COR-L47 (cell line): Measurements from ENCODE around the gene RAD9B.
A peak's percentile ranks its signal among the peaks of the same experiment; 100 is the strongest.
"Not testable (repeated sequence)": the region's sequence is repeated elsewhere in the genome, so short reads cannot be mapped to it uniquely, and the experiment has no call there.

Source experiments
- DNase-seq: peaks from one replicate; lab custom pipeline; 2025; lab: John Stamatoyannopoulos, UW

RAD9B gene

GRCh38 chr12:110501752-110502738 lies at the start of gene RAD9B, which contains the start of gene VPS29:
RAD9B (plus strand) TSS chr12:110502331; CDS start chr12:110502338, 7 bp downstream.
VPS29 (minus strand) TSS chr12:110502111; CDS start chr12:110502051, 60 bp downstream.
- DNase-seq = peak; percentile 98

GRCh38 chr12:110453569-110454296 lies 48.4 kb upstream of the RAD9B start:
- DNase-seq = no peak

GRCh38 chr12:110458756-110459155 lies 43.4 kb upstream of the RAD9B start:
- DNase-seq = no peak

GRCh38 chr12:110461189-110461588 lies 40.9 kb upstream of the RAD9B start:
- DNase-seq = not testable (repeated sequence)

- no peak for DNase-seq
Measured at GRCh38 chr12:110465024-110465423, 37.1 kb upstream of the RAD9B start.

- DNase-seq = not testable (repeated sequence)
Measured at GRCh38 chr12:110465765-110466164, 36.4 kb upstream of the RAD9B start.

GRCh38 chr12:110466791-110467190 lies 35.3 kb upstream of the RAD9B start:
- DNase-seq = no peak

GRCh38 chr12:110467847-110468213 lies 34.3 kb upstream of the RAD9B start:
- DNase-seq = no peak

- peak; percentile 98 for DNase-seq
Measured at GRCh38 chr12:110468214-110469048, 33.7 kb upstream of the RAD9B start, which contains the start of the genes FAM216A and GPN3. FAM216A (plus strand) TSS chr12:110468845; CDS start chr12:110468876, 31 bp downstream. GPN3 (minus strand) TSS chr12:110468257; CDS start chr12:110468203, 54 bp downstream.

GRCh38 chr12:110475426-110475825 lies 26.7 kb upstream of the RAD9B start:
- no peak for DNase-seq

- DNase-seq = no peak
Measured at GRCh38 chr12:110498984-110499706, 3.0 kb upstream of the RAD9B start.

- peak; percentile 51 for DNase-seq
Measured at GRCh38 chr12:110501399-110501751, 756 bp upstream of the RAD9B start.

- no peak for DNase-seq
Measured at GRCh38 chr12:110503432-110503831, 1.3 kb downstream of the RAD9B start.

- DNase-seq = no peak
Measured at GRCh38 chr12:110505332-110505731, 3.2 kb downstream of the RAD9B start.

GRCh38 chr12:110508071-110508586 lies 6.0 kb downstream of the RAD9B start:
- DNase-seq = no peak

- DNase-seq = no peak
Measured at GRCh38 chr12:110513842-110514241, 11.7 kb downstream of the RAD9B start.

- no peak for DNase-seq
Measured at GRCh38 chr12:110514363-110514762, 12.2 kb downstream of the RAD9B start.

- no peak for DNase-seq
Measured at GRCh38 chr12:110516995-110517394, 14.9 kb downstream of the RAD9B start.

- not testable (repeated sequence) for DNase-seq
Measured at GRCh38 chr12:110518014-110518413, 15.9 kb downstream of the RAD9B start.

- DNase-seq = not testable (repeated sequence)
Measured at GRCh38 chr12:110520876-110521712, 19.0 kb downstream of the RAD9B start.
